Caco-2 (cell line): ENCODE measurements around the gene MCTP1. TPM values are rescaled to one million over a fixed set of nuclear protein-coding genes. Genes with fewer than 3 reads are reported as not detected.

Experiments
- BruUV-seq: library from RNA; stranded (reverse); fragments of 400-500 nt; replicated peaks from 2 replicates; lab custom pipeline; 2021; lab: Mats Ljungman, UMichigan
- CTCF ChIA-PET: fragments of 300-600 bp; sonication (Branson Sonifier 250); formaldehyde crosslinking; loops from one replicate; lab custom pipeline; 2022; ENCODE audit warnings: antibody characterized with exemption; lab: Charles Lee
- POLR2A ChIA-PET: fragments of 300-600 bp; sonication (Branson Sonifier 250); formaldehyde crosslinking; loops from one replicate; lab custom pipeline; 2022; ENCODE audit warnings: antibody characterized with exemption; lab: Charles Lee
- DNase-seq, 2 experiments: peaks; one replicate each; pipeline versions ENCODE4 v3.0.0 to v3.0.0-alpha.2; 2020 to 2022
- H3K27me3 ChIP-seq: replicated peaks from 2 replicates; pipeline ENCODE4 v1.6.0; 2011; ENCODE audit warnings: low read length; ENCODE audit not compliant: control insufficient read depth, insufficient read depth
- H3K36me3 ChIP-seq: 2 replicates; pipeline ENCODE4 v1.5.1; 2011; ENCODE audit warnings: low read length; ENCODE audit not compliant: control insufficient read depth, insufficient read depth
- H3K4me1 ChIP-seq: fragments of 250-450 bp; sonication (Bioruptor Pico); 2 replicates; pipeline ENCODE4 v1.5.1; 2020; ENCODE audit warnings: mild to moderate bottlenecking
- H3K4me3 ChIP-seq: 2 replicates; pipeline ENCODE4 v1.5.1; 2011; ENCODE audit warnings: low read depth, mild to moderate bottlenecking, control low read depth, low read length
- H3K9me3 ChIP-seq: fragments of 250-450 bp; sonication (Bioruptor Pico); 2 replicates; pipeline ENCODE4 v1.5.1; 2020; ENCODE audit warnings: mild to moderate bottlenecking, moderate library complexity
- H3K27ac Mint-ChIP-seq: one replicate; pipeline ENCODE4 v1.8.0; 2022; ENCODE audit warnings: mixed read lengths; ENCODE audit not compliant: unreplicated experiment
- H3K27me3 Mint-ChIP-seq: one replicate; pipeline ENCODE4 v1.8.0; 2022; ENCODE audit warnings: mixed read lengths; ENCODE audit not compliant: insufficient read depth, unreplicated experiment
- H3K36me3 Mint-ChIP-seq: one replicate; pipeline ENCODE4 v1.8.0; 2022; ENCODE audit warnings: mild to moderate bottlenecking, mixed read lengths; ENCODE audit not compliant: insufficient read depth, unreplicated experiment
- H3K4me1 Mint-ChIP-seq: one replicate; pipeline ENCODE4 v1.8.0; 2022; ENCODE audit warnings: low read depth, mixed read lengths; ENCODE audit not compliant: unreplicated experiment
- H3K4me3 Mint-ChIP-seq: one replicate; pipeline ENCODE4 v1.8.0; 2022; ENCODE audit warnings: mild to moderate bottlenecking, moderate library complexity, mixed read lengths; ENCODE audit not compliant: unreplicated experiment
- H3K9me3 Mint-ChIP-seq: one replicate; pipeline ENCODE4 v1.8.0; 2022; ENCODE audit warnings: mixed read lengths; ENCODE audit not compliant: unreplicated experiment
- CTCF ChIP-seq, 2 experiments: fragments of 200-600 bp in 1 of 2; IDR thresholded peaks; 1 replicate in 1 of 2; 2 replicates in 1 of 2; pipeline versions ENCODE4 v1.5.1 to v1.8.0; 2011 to 2022; ENCODE audit warnings: antibody characterized with exemption in 1 of 2, control low read depth in 1 of 2, inconsistent platforms in 1 of 2, low read depth in 1 of 2, low read length in 1 of 2, mild to moderate bottlenecking in 1 of 2, moderate library complexity in 1 of 2; ENCODE audit not compliant: insufficient read depth in 1 of 2, severe bottlenecking in 1 of 2, unreplicated experiment in 1 of 2
- intact Hi-C: fragments of 100-400 bp; cut with micrococcal nuclease; formaldehyde crosslinking; loops from one replicate; pipeline ENCODE4 v1.10.0; 2022; ENCODE audit not compliant: unreplicated experiment
- total RNA-seq: library from RNA; stranded (reverse); gene quantifications from 2 replicates; pipeline ENCODE4 v1.2.3, GENCODE V29; 2022

MCTP1 gene
- total RNA-seq, 1 experiment from 2014 or later = 3.2 TPM

GRCh38 chr5:94672746-94673145 is 612.1 kb downstream of the MCTP1 start:
- H3K27me3 ChIP-seq = no peaks in the 10 kb centered on the region
- H3K36me3 ChIP-seq = no peaks in the 10 kb centered on the region
- DNase-seq = no peak
- ChIA-PET POLR2A (no interaction called here), CTCF (no interaction called here)
- H3K27me3 Mint-ChIP-seq = no peaks in the 10 kb centered on the region
- H3K4me1 Mint-ChIP-seq = no peaks in the 10 kb centered on the region
- H3K27ac Mint-ChIP-seq = no peak overlapping the region
- H3K4me3 ChIP-seq = no peak overlapping the region
- intact Hi-C loops = no loop called here
- no peaks in the 10 kb centered on the region for H3K9me3 ChIP-seq
- no peak for TF ChIP-seq CTCF (IDR thresholded peaks at IDR 0.05; ENCODE audit: insufficient read depth in 1 of 2, low read depth in 1 of 2, low read length in 1 of 2, severe bottlenecking in 1 of 2, unreplicated experiment in 1 of 2)
- H3K4me3 Mint-ChIP-seq = no peak overlapping the region
- H3K4me1 ChIP-seq = no peaks in the 10 kb centered on the region
- H3K36me3 Mint-ChIP-seq = no peaks in the 10 kb centered on the region
- no peaks in the 10 kb centered on the region for H3K9me3 Mint-ChIP-seq
- no TSS peak for BruUV-seq

GRCh38 chr5:94670726-94671125 is 614.2 kb downstream of the MCTP1 start:
- no peaks in the 10 kb centered on the region for H3K36me3 ChIP-seq
- Mint-ChIP-seq H3K36me3 (no peaks in the 10 kb centered on the region), H3K27me3 (no peaks in the 10 kb centered on the region), H3K9me3 (no peaks in the 10 kb centered on the region), H3K27ac (no peak overlapping the region), H3K4me3 (no peak overlapping the region), H3K4me1 (no peaks in the 10 kb centered on the region)
- ChIA-PET POLR2A (no interaction called here), CTCF (no interaction called here)
- DNase-seq = no peak
- TF ChIP-seq CTCF (IDR thresholded peaks at IDR 0.05; ENCODE audit: insufficient read depth in 1 of 2, low read depth in 1 of 2, low read length in 1 of 2, severe bottlenecking in 1 of 2, unreplicated experiment in 1 of 2) = no peak
- H3K27me3 ChIP-seq = no peaks in the 10 kb centered on the region
- intact Hi-C loops = no loop called here
- no peaks in the 10 kb centered on the region for H3K9me3 ChIP-seq
- H3K4me3 ChIP-seq = no peak overlapping the region
- H3K4me1 ChIP-seq = no peaks in the 10 kb centered on the region
- BruUV-seq = no TSS peak

- TF ChIP-seq CTCF (IDR thresholded peaks at IDR 0.05; ENCODE audit: insufficient read depth in 1 of 2, low read depth in 1 of 2, low read length in 1 of 2, severe bottlenecking in 1 of 2, unreplicated experiment in 1 of 2) = no peak
- POLR2A ChIA-PET = no interaction called here
- DNase-seq = no peak
- H3K27me3 Mint-ChIP-seq = no peaks in the 10 kb centered on the region
- H3K9me3 Mint-ChIP-seq = no peaks in the 10 kb centered on the region
- no peaks in the 10 kb centered on the region for H3K36me3 ChIP-seq
- no peaks in the 10 kb centered on the region for H3K36me3 Mint-ChIP-seq
- no peaks in the 10 kb centered on the region for H3K4me1 ChIP-seq
- no peak overlapping the region for H3K4me3 Mint-ChIP-seq
- intact Hi-C loops = no loop called here
- CTCF ChIA-PET = no interaction called here
- no peaks in the 10 kb centered on the region for H3K27me3 ChIP-seq
- BruUV-seq = no TSS peak
- no peak overlapping the region for H3K4me3 ChIP-seq
- H3K9me3 ChIP-seq = no peaks in the 10 kb centered on the region
- H3K27ac Mint-ChIP-seq = no peak overlapping the region
- no peaks in the 10 kb centered on the region for H3K4me1 Mint-ChIP-seq
Measured at GRCh38 chr5:94667937-94668336, 617.0 kb downstream of the MCTP1 start.
